ENCODE data around the gene POLN. TPM values are rescaled to one million over a fixed set of nuclear protein-coding genes. Genes with fewer than 3 reads are reported as not detected.

Gene POLN
- total RNA-seq, 4 donors from 2014 or later: 2.6 to 10.6 (median 6.8) TPM

GRCh38 chr4:2281575-2282343 lies 39.8 kb upstream of the POLN start:
- TF ChIP-seq, protein P1, sequence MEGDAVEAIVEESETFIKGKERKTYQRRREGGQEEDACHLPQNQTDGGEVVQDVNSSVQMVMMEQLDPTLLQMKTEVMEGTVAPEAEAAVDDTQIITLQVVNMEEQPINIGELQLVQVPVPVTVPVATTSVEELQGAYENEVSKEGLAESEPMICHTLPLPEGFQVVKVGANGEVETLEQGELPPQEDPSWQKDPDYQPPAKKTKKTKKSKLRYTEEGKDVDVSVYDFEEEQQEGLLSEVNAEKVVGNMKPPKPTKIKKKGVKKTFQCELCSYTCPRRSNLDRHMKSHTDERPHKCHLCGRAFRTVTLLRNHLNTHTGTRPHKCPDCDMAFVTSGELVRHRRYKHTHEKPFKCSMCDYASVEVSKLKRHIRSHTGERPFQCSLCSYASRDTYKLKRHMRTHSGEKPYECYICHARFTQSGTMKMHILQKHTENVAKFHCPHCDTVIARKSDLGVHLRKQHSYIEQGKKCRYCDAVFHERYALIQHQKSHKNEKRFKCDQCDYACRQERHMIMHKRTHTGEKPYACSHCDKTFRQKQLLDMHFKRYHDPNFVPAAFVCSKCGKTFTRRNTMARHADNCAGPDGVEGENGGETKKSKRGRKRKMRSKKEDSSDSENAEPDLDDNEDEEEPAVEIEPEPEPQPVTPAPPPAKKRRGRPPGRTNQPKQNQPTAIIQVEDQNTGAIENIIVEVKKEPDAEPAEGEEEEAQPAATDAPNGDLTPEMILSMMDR (IDR thresholded peaks at IDR 0.05; ENCODE audit: low read depth): no peak

GRCh38 chr4:2280531-2281300 lies 38.8 kb upstream of the POLN start:
- TF ChIP-seq, protein P1 (IDR thresholded peaks at IDR 0.05; ENCODE audit: low read depth): no peak

DNA sequence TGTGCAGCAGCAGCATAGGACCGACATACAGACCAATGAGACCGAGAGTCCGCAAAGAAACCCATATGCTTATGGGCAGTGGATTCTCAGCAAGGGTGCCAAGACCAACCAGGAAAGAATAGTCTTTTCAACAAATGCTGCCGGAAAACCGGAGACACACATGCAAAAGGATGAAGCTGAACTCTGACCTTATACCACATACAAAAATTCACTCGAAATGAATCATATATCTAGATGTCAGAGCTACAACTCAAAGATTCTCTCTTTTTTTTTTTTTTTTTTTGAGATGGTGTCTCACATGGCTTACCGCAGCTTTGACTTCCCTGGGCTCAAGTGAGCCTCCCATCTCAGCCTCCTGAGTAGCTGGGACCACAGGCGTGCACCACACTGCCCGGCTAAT lies 36.0 kb upstream of the POLN start:
- TF ChIP-seq, protein P1 (IDR thresholded peaks at IDR 0.05; ENCODE audit: low read depth): no peak

GRCh38 chr4:2276581-2277325 lies 34.8 kb upstream of the POLN start:
- TF ChIP-seq, protein P1 (IDR thresholded peaks at IDR 0.05; ENCODE audit: low read depth): no peak

- TF ChIP-seq, protein P1 (IDR thresholded peaks at IDR 0.05; ENCODE audit: low read depth): no peak
Measured at GRCh38 chr4:2275546-2276251, 33.8 kb upstream of the POLN start.

DNA sequence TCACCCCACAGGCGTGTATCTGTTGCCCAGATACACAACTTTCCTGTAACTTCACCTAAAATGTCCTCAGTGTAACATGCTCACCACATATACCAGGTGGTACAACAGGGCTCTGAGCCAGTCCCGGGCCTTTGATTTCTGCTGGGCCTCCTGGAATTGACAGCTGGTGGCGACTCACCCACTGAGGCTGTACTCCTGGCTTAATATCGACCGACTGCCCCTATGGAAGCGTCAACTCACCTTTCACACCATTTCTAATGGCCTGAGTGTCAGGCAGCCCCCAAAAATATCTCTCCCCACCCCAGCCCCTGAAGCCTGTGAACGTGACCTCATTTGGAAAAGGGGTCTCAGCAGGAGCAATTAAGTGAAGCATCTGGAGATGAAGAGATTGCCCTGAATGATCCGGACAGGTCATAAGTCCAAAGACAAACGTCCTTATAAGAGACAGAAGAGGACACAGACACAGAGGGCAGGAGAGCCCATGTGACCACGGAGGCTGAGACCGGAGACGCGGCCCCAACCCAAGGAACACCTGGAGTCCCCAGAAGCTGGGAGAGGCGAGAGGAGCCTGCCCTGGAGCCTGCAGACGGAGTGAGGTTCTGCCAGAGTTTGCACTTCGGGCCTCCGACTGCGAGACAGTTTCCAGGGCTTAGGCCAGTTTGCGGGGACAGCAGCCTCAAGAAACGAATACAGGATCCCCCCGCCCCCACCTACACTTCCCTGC lies 32.6 kb upstream of the POLN start:
- TF ChIP-seq, protein P1 (IDR thresholded peaks at IDR 0.05; ENCODE audit: low read depth): no peak
